GM18951 (cell line): ENCODE results near the gene TAF5.
A peak's percentile ranks its signal among the peaks of the same experiment; 100 is the strongest.
"Not testable (repeated sequence)": the region's sequence is repeated elsewhere in the genome, so short reads cannot be mapped to it uniquely, and the experiment has no call there.

Source experiments
- POLR2A ChIP-seq: IDR thresholded peaks from 4 replicates; pipeline ENCODE4 v1.6.1; 2011; ENCODE audit warnings: mild to moderate bottlenecking; ENCODE audit not compliant: insufficient read length, insufficient read depth; ENCODE audit errors: extremely low read depth
- in situ Hi-C: fragments of 300-500 bp; cut with MboI; formaldehyde crosslinking; loops from one replicate; pipeline ENCODE4 v1.12.0; 2022; ENCODE audit warnings: low sequenced_read_pairs, mixed read lengths, inconsistent platforms; ENCODE audit not compliant: unreplicated experiment

TAF5 gene

GRCh38 chr10:103367782-103368518, at the start of gene TAF5:
TAF5 (plus strand) TSS chr10:103367976; CDS start chr10:103367990, 14 bp downstream.
- in situ Hi-C loops = no loop called here
- TF ChIP-seq POLR2A = peak; percentile 91

GRCh38 chr10:103327906-103328305, 39.9 kb upstream of the TAF5 start:
- in situ Hi-C loops = no loop called here
- TF ChIP-seq POLR2A = no peak

DNA sequence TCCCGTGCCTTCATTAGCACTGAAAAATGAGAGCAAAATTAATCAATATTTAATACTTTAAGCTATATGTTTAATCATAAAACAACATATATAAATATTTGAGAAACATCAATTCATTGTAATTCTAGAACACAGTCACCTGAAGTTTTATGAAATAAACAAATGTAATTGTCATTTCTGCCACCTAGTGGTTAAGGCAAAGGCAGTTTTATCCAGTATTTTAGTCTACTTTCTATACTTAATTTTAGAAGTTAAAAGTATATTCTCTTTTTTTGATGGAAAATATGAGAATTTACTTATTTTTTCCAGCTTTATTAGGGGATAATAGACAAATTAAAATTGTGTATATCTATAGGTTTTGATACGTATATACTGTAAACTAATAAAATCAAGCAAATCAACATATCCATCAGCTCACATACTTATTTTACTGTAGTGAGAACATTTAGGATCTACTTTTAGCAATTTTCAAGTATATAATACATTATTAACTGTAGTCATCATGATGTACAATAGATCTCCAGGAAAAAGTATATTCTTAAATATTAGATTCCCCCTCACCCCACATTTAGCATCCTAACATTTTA, 33.7 kb upstream of the TAF5 start:
- no peak for TF ChIP-seq POLR2A
- in situ Hi-C loops = no loop called here

- in situ Hi-C loops = no loop called here
- no peak for TF ChIP-seq POLR2A
Observed at GRCh38 chr10:103334567-103334966, 33.2 kb upstream of the TAF5 start.

GRCh38 chr10:103336370-103336769, 31.4 kb upstream of the TAF5 start:
- in situ Hi-C loops = no loop called here
- no peak for TF ChIP-seq POLR2A

DNA sequence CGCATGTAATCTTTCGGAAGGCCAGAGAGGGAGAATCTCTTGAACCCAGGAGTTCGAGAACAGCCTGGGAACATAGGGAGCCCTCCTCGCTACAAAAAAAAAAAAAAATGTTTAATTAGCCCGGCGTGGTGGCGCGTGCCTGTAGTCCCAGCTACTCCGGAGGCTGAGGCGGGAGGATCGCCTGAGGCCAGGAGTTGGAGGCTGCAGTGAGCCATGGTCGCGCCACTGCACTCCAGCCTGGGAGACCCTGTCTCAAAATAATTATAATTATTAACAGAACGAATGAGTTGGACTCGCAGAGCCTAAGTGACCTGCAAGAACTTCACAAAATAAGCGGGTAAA, 17.6 kb upstream of the TAF5 start:
- TF ChIP-seq POLR2A = no peak
- in situ Hi-C loops = no loop called here

GRCh38 chr10:103350517-103351260, 17.1 kb upstream of the TAF5 start, which contains the start of gene PCGF6:
PCGF6 (minus strand) TSS chr10:103351140; CDS start chr10:103351066, 74 bp downstream.
- TF ChIP-seq POLR2A = peak; percentile 70
- in situ Hi-C loops = no loop called here

GRCh38 chr10:103353281-103353680, 14.5 kb upstream of the TAF5 start:
- in situ Hi-C loops = no loop called here

GRCh38 chr10:103354567-103354966, 13.2 kb upstream of the TAF5 start:
- in situ Hi-C loops = not testable (repeated sequence)

More at GRCh38 chr10:103353281-103353680, 14.5 kb upstream of the TAF5 start:
- TF ChIP-seq POLR2A = no peak

- TF ChIP-seq POLR2A = no peak
Observed at GRCh38 chr10:103355906-103356599, 11.7 kb upstream of the TAF5 start.

GRCh38 chr10:103359493-103359892, 8.3 kb upstream of the TAF5 start:
- in situ Hi-C loops = not testable (repeated sequence)

More at GRCh38 chr10:103355906-103356599, 11.7 kb upstream of the TAF5 start:
- in situ Hi-C loops = no loop called here

- in situ Hi-C loops = not testable (repeated sequence)
Observed at GRCh38 chr10:103360791-103361190, 7.0 kb upstream of the TAF5 start.

DNA sequence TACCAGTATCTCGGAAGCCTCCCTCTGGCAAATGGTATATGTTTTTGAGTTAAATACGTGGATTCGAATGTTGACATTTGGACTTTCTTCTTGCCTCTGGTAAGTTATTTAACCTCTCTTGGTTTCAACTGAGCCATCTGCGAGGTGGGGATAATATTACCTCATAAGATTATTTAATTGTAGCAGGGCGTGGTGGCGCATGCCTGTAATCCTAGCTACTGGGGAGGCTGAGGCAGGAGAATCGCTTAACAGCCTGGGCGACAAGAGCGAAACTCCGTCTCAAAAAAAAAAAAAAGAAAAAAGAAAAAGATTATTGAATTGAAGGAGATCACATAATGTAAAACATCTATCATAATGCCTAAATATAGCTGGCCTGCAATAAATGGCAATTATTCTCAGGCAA, 396 bp upstream of the TAF5 start:
- TF ChIP-seq POLR2A = no peak
- in situ Hi-C loops = no loop called here
